HUDEP-2 (cell line): ENCODE results near the gene CRELD1.
"Not testable (repeated sequence)": the region's sequence is repeated elsewhere in the genome, so short reads cannot be mapped to it uniquely, and the experiment has no call there.

Experiments used
- DNase-seq, 76 experiments: peaks; one replicate each; lab custom pipeline; 2025; ENCODE audit not compliant: unreplicated experiment in 76 of 76; lab: John Stamatoyannopoulos, UW

CRELD1 gene

GRCh38 chr3:9932843-9933560, 632 bp upstream of the CRELD1 start:
- peak in 72 of 76 experiments; percentile 14 to 84 (median 68) for DNase-seq

- peak in 9 of 76 experiments; percentile 24 to 48 (median 41) for DNase-seq
These were observed 594 bp downstream of the CRELD1 start for GRCh38 chr3:9934235-9934621.

GRCh38 chr3:9934993-9935392, 1.4 kb downstream of the CRELD1 start:
- no peak for DNase-seq

- DNase-seq, result no peak
These were observed 2.4 kb downstream of the CRELD1 start for GRCh38 chr3:9935966-9936510.

- DNase-seq, result peak in 3 of 76 experiments; percentile 8 to 18 (median 9)
These were observed 4.0 kb downstream of the CRELD1 start for GRCh38 chr3:9937486-9938238.

- no peak for DNase-seq
These were observed 5.3 kb downstream of the CRELD1 start for GRCh38 chr3:9938966-9939365.

GRCh38 chr3:9939906-9940305, 6.3 kb downstream of the CRELD1 start:
- DNase-seq, result not testable (repeated sequence)

- no peak for DNase-seq
These were observed 7.1 kb downstream of the CRELD1 start for GRCh38 chr3:9940746-9941145.

GRCh38 chr3:9942164-9942563, 8.5 kb downstream of the CRELD1 start:
- DNase-seq, result no peak

GRCh38 chr3:9942934-9943690, 9.5 kb downstream of the CRELD1 start:
- no peak for DNase-seq

GRCh38 chr3:9944271-9944670, 10.6 kb downstream of the CRELD1 start:
- DNase-seq, result no peak

- DNase-seq, result no peak
These were observed 11.7 kb downstream of the CRELD1 start for GRCh38 chr3:9945358-9945757.

GRCh38 chr3:9946112-9947024, 12.7 kb downstream of the CRELD1 start:
- peak in 72 of 76 experiments; percentile 6 to 88 (median 74) for DNase-seq

GRCh38 chr3:9947025-9947995, 13.7 kb downstream of the CRELD1 start:
- DNase-seq, result no peak

- no peak for DNase-seq
These were observed 15.0 kb downstream of the CRELD1 start for GRCh38 chr3:9948586-9948985.

- no peak for DNase-seq
These were observed 15.5 kb downstream of the CRELD1 start for GRCh38 chr3:9949115-9949514.

GRCh38 chr3:9949626-9950025, 16.0 kb downstream of the CRELD1 start:
- DNase-seq, result peak in 1 of 76 experiments; percentile 17

- no peak for DNase-seq
These were observed 17.5 kb downstream of the CRELD1 start for GRCh38 chr3:9951126-9951525.

- DNase-seq, result no peak
These were observed 17.9 kb downstream of the CRELD1 start for GRCh38 chr3:9951598-9951961.
